ENCODE results near the gene ZNF420.
"Not testable (repeated sequence)": the region's sequence is repeated elsewhere in the genome, so short reads cannot be mapped to it uniquely, and the experiment has no call there.

ZNF420 gene

GRCh38 chr19:37074819-37075362 is 3.3 kb upstream of the ZNF420 start:
- H3K4me3 ChIP-seq (ENCODE audit: low read depth, low read length): no peak overlapping the region
- TF ChIP-seq CTCF (IDR thresholded peaks at IDR 0.05; ENCODE audit: borderline replicate concordance, insufficient read depth, low read depth, low read length): no peak

GRCh38 chr19:37076524-37076923 is 1.7 kb upstream of the ZNF420 start:
- H3K4me3 ChIP-seq (ENCODE audit: low read depth, low read length): not testable (repeated sequence)

GRCh38 chr19:37077501-37077933 is 716 bp upstream of the ZNF420 start:
- H3K4me3 ChIP-seq (ENCODE audit: low read depth, low read length): peak overlapping the region; percentile 71
- TF ChIP-seq CTCF (IDR thresholded peaks at IDR 0.05; ENCODE audit: borderline replicate concordance, insufficient read depth, low read depth, low read length): no peak

GRCh38 chr19:37078717-37079032 is 442 bp downstream of the ZNF420 start:
- TF ChIP-seq CTCF (IDR thresholded peaks at IDR 0.05; ENCODE audit: borderline replicate concordance, insufficient read depth, low read depth, low read length): no peak

GRCh38 chr19:37079238-37079637 is 1.0 kb downstream of the ZNF420 start:
- TF ChIP-seq CTCF (IDR thresholded peaks at IDR 0.05; ENCODE audit: borderline replicate concordance, insufficient read depth, low read depth, low read length): no peak
- peak overlapping the region; percentile 71 for H3K4me3 ChIP-seq (ENCODE audit: low read depth, low read length)

More at GRCh38 chr19:37078717-37079032, 442 bp downstream of the ZNF420 start:
- peak overlapping the region; percentile 71 for H3K4me3 ChIP-seq (ENCODE audit: low read depth, low read length)

- no peak for TF ChIP-seq CTCF (IDR thresholded peaks at IDR 0.05; ENCODE audit: borderline replicate concordance, insufficient read depth, low read depth, low read length)
- H3K4me3 ChIP-seq (ENCODE audit: low read depth, low read length): no peak overlapping the region
Observed at GRCh38 chr19:37082307-37082706, 4.1 kb downstream of the ZNF420 start.

GRCh38 chr19:37087110-37087509 is 8.9 kb downstream of the ZNF420 start:
- no peak for TF ChIP-seq CTCF (IDR thresholded peaks at IDR 0.05; ENCODE audit: borderline replicate concordance, insufficient read depth, low read depth, low read length)

GRCh38 chr19:37095859-37096258 is 17.6 kb downstream of the ZNF420 start:
- TF ChIP-seq CTCF (IDR thresholded peaks at IDR 0.05; ENCODE audit: borderline replicate concordance, insufficient read depth, low read depth, low read length): no peak

More at GRCh38 chr19:37087110-37087509, 8.9 kb downstream of the ZNF420 start:
- H3K4me3 ChIP-seq (ENCODE audit: low read depth, low read length): no peak overlapping the region

More at GRCh38 chr19:37095859-37096258, 17.6 kb downstream of the ZNF420 start:
- H3K4me3 ChIP-seq (ENCODE audit: low read depth, low read length): no peak overlapping the region

All from GM12875 (cell line).